Muscle layer of duodenum (tissue), 2 donors: ENCODE results near the gene TBX15.

Experiments
- H3K27ac ChIP-seq: one replicate; pipeline ENCODE4 v1.7.0; 2013; ENCODE audit warnings: mild to moderate bottlenecking, low read length
- H3K27me3 ChIP-seq: one replicate; pipeline ENCODE4 v1.7.0; 2013; ENCODE audit warnings: low read depth, mild to moderate bottlenecking, control low read depth, low read length
- H3K36me3 ChIP-seq, 2 donors: one replicate each; pipeline ENCODE4 v1.7.0; 2013; ENCODE audit warnings: low read length in 2 of 2, control low read depth in 1 of 2, mild to moderate bottlenecking in 1 of 2; ENCODE audit not compliant: insufficient read depth in 2 of 2, control insufficient read depth in 1 of 2
- H3K4me1 ChIP-seq, 2 donors: one replicate each; pipeline ENCODE4 v1.7.0; 2013; ENCODE audit warnings: low read length in 2 of 2, mild to moderate bottlenecking in 2 of 2, control low read depth in 1 of 2, moderate library complexity in 1 of 2; ENCODE audit not compliant: insufficient read depth in 2 of 2, control insufficient read depth in 1 of 2
- H3K4me3 ChIP-seq, 2 donors: one replicate each; pipeline ENCODE4 v1.7.0; 2013; ENCODE audit warnings: low read length in 2 of 2, low read depth in 1 of 2, mild to moderate bottlenecking in 1 of 2
- H3K9me3 ChIP-seq, 2 donors: one replicate each; pipeline ENCODE4 v1.7.0; 2013; ENCODE audit warnings: low read length in 2 of 2, control low read depth in 1 of 2, mild to moderate bottlenecking in 1 of 2; ENCODE audit not compliant: control insufficient read depth in 1 of 2
- donor health status: healthy.

Gene TBX15

GRCh38 chr1:118863688-118864087 lies 124.5 kb downstream of the TBX15 start:
- H3K27me3 ChIP-seq: no peaks in the 10 kb centered on the region
- no peaks in the 10 kb centered on the region for H3K4me1 ChIP-seq
- H3K9me3 ChIP-seq: no peaks in the 10 kb centered on the region
- H3K36me3 ChIP-seq: no peaks in the 10 kb centered on the region
- no peak overlapping the region for H3K4me3 ChIP-seq
- no peak overlapping the region for H3K27ac ChIP-seq

- no peak overlapping the region for H3K27ac ChIP-seq
- no peaks in the 10 kb centered on the region for H3K36me3 ChIP-seq
- H3K9me3 ChIP-seq: no peaks in the 10 kb centered on the region
These were observed 125.4 kb downstream of the TBX15 start for GRCh38 chr1:118862755-118863154.

GRCh38 chr1:118861216-118861615 lies 126.9 kb downstream of the TBX15 start:
- no peak overlapping the region for H3K4me3 ChIP-seq
- no peak overlapping the region for H3K27ac ChIP-seq
- H3K9me3 ChIP-seq: no peaks in the 10 kb centered on the region
- no peaks in the 10 kb centered on the region for H3K4me1 ChIP-seq
- no peaks in the 10 kb centered on the region for H3K36me3 ChIP-seq
- no peaks in the 10 kb centered on the region for H3K27me3 ChIP-seq

More at GRCh38 chr1:118862755-118863154, 125.4 kb downstream of the TBX15 start:
- Histone ChIP-seq H3K4me3 (no peak overlapping the region), H3K27me3 (no peaks in the 10 kb centered on the region), H3K4me1 (no peaks in the 10 kb centered on the region)

GRCh38 chr1:118859999-118860398 lies 128.1 kb downstream of the TBX15 start:
- Histone ChIP-seq H3K27ac (no peak overlapping the region), H3K4me1 (no peaks in the 10 kb centered on the region), H3K27me3 (no peaks in the 10 kb centered on the region), H3K4me3 (no peak overlapping the region), H3K9me3 (no peaks in the 10 kb centered on the region), H3K36me3 (no peaks in the 10 kb centered on the region)

GRCh38 chr1:118846443-118846842 lies 141.7 kb downstream of the TBX15 start:
- H3K4me1 ChIP-seq: no peaks in the 10 kb centered on the region
- no peak overlapping the region for H3K27ac ChIP-seq
- no peak overlapping the region for H3K4me3 ChIP-seq
- no peaks in the 10 kb centered on the region for H3K27me3 ChIP-seq
- H3K9me3 ChIP-seq: no peaks in the 10 kb centered on the region
- H3K36me3 ChIP-seq: no peaks in the 10 kb centered on the region

GRCh38 chr1:118842452-118843201 lies 145.5 kb downstream of the TBX15 start:
- Histone ChIP-seq H3K36me3 (no peaks in the 10 kb centered on the region), H3K9me3 (no peaks in the 10 kb centered on the region), H3K27me3 (no peaks in the 10 kb centered on the region), H3K4me3 (no peak overlapping the region), H3K4me1 (no peaks in the 10 kb centered on the region), H3K27ac (no peak overlapping the region)

- Histone ChIP-seq H3K27ac (no peak overlapping the region), H3K4me3 (no peak overlapping the region), H3K4me1 (no peaks in the 10 kb centered on the region), H3K27me3 (no peaks in the 10 kb centered on the region), H3K36me3 (no peaks in the 10 kb centered on the region), H3K9me3 (no peaks in the 10 kb centered on the region)
These were observed 146.6 kb downstream of the TBX15 start for GRCh38 chr1:118841521-118841920.
